IPS-NIHi11 (cell line): ENCODE measurements around the gene UNC80.

ENCODE experiments used
- DNase-seq: peaks from one replicate; pipeline ENCODE4 v3.0.0; 2012; ENCODE audit warnings: mixed read lengths, low spot score

Gene UNC80

GRCh38 chr2:209969692-209970091, 198.1 kb downstream of the UNC80 start:
- no peak for DNase-seq

- DNase-seq: no peak
Measured at GRCh38 chr2:209970271-209970670, 198.6 kb downstream of the UNC80 start.

GRCh38 chr2:209970711-209971110, 199.1 kb downstream of the UNC80 start:
- no peak for DNase-seq

GRCh38 chr2:209973328-209973727, 201.7 kb downstream of the UNC80 start:
- DNase-seq: no peak

GRCh38 chr2:209974576-209974975, 202.9 kb downstream of the UNC80 start:
- no peak for DNase-seq

- no peak for DNase-seq
Measured at GRCh38 chr2:209976698-209977385, 205.2 kb downstream of the UNC80 start.

GRCh38 chr2:209977386-209978239, 206.0 kb downstream of the UNC80 start:
- no peak for DNase-seq

- DNase-seq: no peak
Measured at GRCh38 chr2:209984291-209984690, 212.7 kb downstream of the UNC80 start.

GRCh38 chr2:209985874-209986273, 214.2 kb downstream of the UNC80 start:
- DNase-seq: no peak

- DNase-seq: no peak
Measured at GRCh38 chr2:209986415-209986814, 214.8 kb downstream of the UNC80 start.

- no peak for DNase-seq
Measured at GRCh38 chr2:209988010-209988409, 216.4 kb downstream of the UNC80 start.

GRCh38 chr2:209990838-209991237, 219.2 kb downstream of the UNC80 start:
- DNase-seq: no peak

GRCh38 chr2:209993968-209994367, 222.3 kb downstream of the UNC80 start:
- DNase-seq: no peak

- no peak for DNase-seq
Measured at GRCh38 chr2:209998596-209998995, 227.0 kb downstream of the UNC80 start.

GRCh38 chr2:210000464-210001324, 229.1 kb downstream of the UNC80 start:
- no peak for DNase-seq

GRCh38 chr2:210002158-210003157, 230.8 kb downstream of the UNC80 start, which contains the start of gene RPE:
TSS of gene RPE (plus strand) at chr2:210002638. CDS start at chr2:210002662, 24 bp downstream.
- peak; percentile 96 for DNase-seq

GRCh38 chr2:210003359-210003758, 231.7 kb downstream of the UNC80 start:
- no peak for DNase-seq

- no peak for DNase-seq
Measured at GRCh38 chr2:210004881-210005280, 233.2 kb downstream of the UNC80 start.

GRCh38 chr2:210007895-210008294, 236.3 kb downstream of the UNC80 start:
- DNase-seq: no peak

- DNase-seq: no peak
Measured at GRCh38 chr2:210009126-210009525, 237.5 kb downstream of the UNC80 start.

- no peak for DNase-seq
Measured at GRCh38 chr2:210009896-210010295, 238.3 kb downstream of the UNC80 start.
